SU-DHL-6 (cell line): ENCODE results near the gene CLNK.

Experiments used
- CTCF ChIP-seq: fragments of 200-600 bp; sonication (generic); IDR thresholded peaks from one replicate; pipeline ENCODE4 v1.5.1; 2017; ENCODE audit warnings: antibody characterized with exemption, mild to moderate bottlenecking, low read length, moderate library complexity; ENCODE audit not compliant: insufficient read depth, poor library complexity, severe bottlenecking
- EZH2phosphoT487 ChIP-seq: fragments of 200-600 bp; sonication (generic), shearing (Covaris generic); conservative IDR thresholded peaks from 2 replicates; pipeline ENCODE4 v1.6.1; 2018; ENCODE audit warnings: mild to moderate bottlenecking, antibody characterized with exemption, low read length, moderate library complexity, mixed read lengths

- no peak for TF ChIP-seq CTCF
- TF ChIP-seq EZH2phosphoT487: no peak
These were observed 49.0 kb upstream of the CLNK start for GRCh38 chr4:10733481-10734062.
